ENCODE results near the gene ZNF577. TPM values are rescaled to one million over a fixed set of nuclear protein-coding genes. Genes with fewer than 3 reads are reported as not detected.

Gene ZNF577
- total RNA-seq, 1 experiment from 2014 or later = 5.4 TPM

GRCh38 chr19:51884713-51885112 lies 3.0 kb downstream of the ZNF577 start:
- Histone ChIP-seq H3K9me3 (ENCODE audit: insufficient read depth, low read depth) (peaks cover 58% of the 10 kb centered on the region), H3K4me3 (no peak overlapping the region), H3K27me3 (ENCODE audit: insufficient read depth, low read depth) (no peaks in the 10 kb centered on the region), H4K20me1 (ENCODE audit: insufficient read depth) (no peaks in the 10 kb centered on the region), H3K36me3 (ENCODE audit: low read depth) (peaks cover 35% of the 10 kb centered on the region), H2AFZ (no peak overlapping the region), H3K27ac (no peak overlapping the region), H3K4me1 (replicated peaks; ENCODE audit: insufficient read depth) (no peaks in the 10 kb centered on the region), H3K9me2 (ENCODE audit: insufficient read depth) (no peaks in the 10 kb centered on the region; the same call in 1 of the 2 replicates), H3F3A (ENCODE audit: insufficient read depth, low read depth) (no peaks in the 10 kb centered on the region), H3K4me2 (no peak overlapping the region), H3K79me2 (ENCODE audit: low read depth) (no peaks in the 10 kb centered on the region)
- CTCF ChIA-PET = no interaction called here
- no peak for DNase-seq
- POLR2A ChIA-PET (ENCODE audit: unreplicated experiment) = no interaction called here
- intact Hi-C loops (cut with micrococcal nuclease; ENCODE audit: unreplicated experiment) = no loop called here
- TF ChIP-seq EZH2 (IDR thresholded peaks at IDR 0.05; ENCODE audit: low read depth) = no peak
- no peak for TF ChIP-seq CTCF (conservative IDR thresholded peaks at IDR 0.05)
- BruUV-seq (replicated peaks) = no TSS peak

DNA sequence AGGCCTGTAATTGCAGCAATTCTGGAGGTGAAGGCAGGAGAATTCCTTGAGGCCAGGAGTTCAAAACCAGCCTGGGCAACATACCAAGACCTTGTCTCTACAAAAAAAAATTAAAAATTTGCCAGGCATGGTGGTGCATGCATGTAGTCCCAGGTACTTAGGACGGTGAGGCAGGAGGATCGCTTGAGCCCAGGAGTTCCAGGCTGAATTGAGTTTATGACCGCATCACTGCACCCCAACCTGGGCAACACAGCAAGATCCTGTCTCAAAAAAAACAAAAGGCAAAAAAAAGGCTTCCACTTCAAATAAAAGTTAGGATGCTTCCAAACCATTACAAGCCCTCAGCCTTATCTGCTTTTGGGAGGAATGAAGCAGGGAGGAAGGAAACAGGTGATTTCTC lies 5.2 kb downstream of the ZNF577 start:
- TF ChIP-seq CTCF (conservative IDR thresholded peaks at IDR 0.05) (no peak), EZH2 (IDR thresholded peaks at IDR 0.05; ENCODE audit: low read depth) (no peak)
- Histone ChIP-seq H3K36me3 (ENCODE audit: low read depth) (peaks cover 27% of the 10 kb centered on the region), H3K9me3 (ENCODE audit: insufficient read depth, low read depth) (peaks cover 44% of the 10 kb centered on the region), H4K20me1 (ENCODE audit: insufficient read depth) (no peaks in the 10 kb centered on the region), H3K4me2 (no peak overlapping the region), H3K79me2 (ENCODE audit: low read depth) (no peaks in the 10 kb centered on the region), H2AFZ (no peak overlapping the region), H3K27ac (no peak overlapping the region), H3K27me3 (ENCODE audit: insufficient read depth, low read depth) (no peaks in the 10 kb centered on the region), H3K4me1 (replicated peaks; ENCODE audit: insufficient read depth) (no peaks in the 10 kb centered on the region), H3K9me2 (ENCODE audit: insufficient read depth) (no peaks in the 10 kb centered on the region; the same call in 1 of the 2 replicates), H3K4me3 (no peak overlapping the region), H3F3A (ENCODE audit: insufficient read depth, low read depth) (no peaks in the 10 kb centered on the region)
- ChIA-PET CTCF (no interaction called here), POLR2A (ENCODE audit: unreplicated experiment) (no interaction called here)
- intact Hi-C loops (cut with micrococcal nuclease; ENCODE audit: unreplicated experiment) = no loop called here
- DNase-seq = no peak
- no TSS peak for BruUV-seq (replicated peaks)

DNA sequence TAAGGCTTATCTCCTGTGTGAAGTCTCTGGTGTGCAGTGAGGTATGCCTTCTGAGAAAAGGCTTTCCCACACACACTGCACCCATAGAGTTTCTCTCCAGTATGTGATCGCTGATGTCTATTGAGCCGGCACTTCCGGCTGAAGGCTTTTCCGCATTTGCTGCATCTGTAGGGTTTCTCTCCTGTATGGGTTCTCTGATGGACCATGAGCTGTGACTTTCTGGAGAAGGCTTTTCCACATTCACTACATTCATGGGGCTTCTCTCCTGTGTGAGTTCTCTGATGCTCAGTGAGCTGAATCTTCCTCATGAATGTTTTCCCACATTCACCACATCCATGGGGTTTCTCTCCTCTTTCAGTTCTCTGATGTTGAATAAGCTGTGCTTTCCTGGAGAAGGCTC lies 14.7 kb downstream of the ZNF577 start:
- Histone ChIP-seq H3K4me1 (replicated peaks; ENCODE audit: insufficient read depth) (no peaks in the 10 kb centered on the region), H3F3A (ENCODE audit: insufficient read depth, low read depth) (no peaks in the 10 kb centered on the region), H3K36me3 (ENCODE audit: low read depth) (peaks cover 35% of the 10 kb centered on the region), H3K79me2 (ENCODE audit: low read depth) (no peaks in the 10 kb centered on the region), H3K4me3 (no peak overlapping the region), H3K27me3 (ENCODE audit: insufficient read depth, low read depth) (no peaks in the 10 kb centered on the region), H3K9me3 (ENCODE audit: insufficient read depth, low read depth) (peaks cover 67% of the 10 kb centered on the region), H2AFZ (no peak overlapping the region), H3K27ac (no peak overlapping the region), H3K4me2 (no peak overlapping the region), H3K9me2 (ENCODE audit: insufficient read depth) (no peaks in the 10 kb centered on the region), H4K20me1 (ENCODE audit: insufficient read depth) (no peaks in the 10 kb centered on the region)
- POLR2A ChIA-PET (ENCODE audit: unreplicated experiment) = no interaction called here
- BruUV-seq (replicated peaks) = no TSS peak
- no peak for TF ChIP-seq EZH2 (IDR thresholded peaks at IDR 0.05; ENCODE audit: low read depth)
- TF ChIP-seq CTCF (conservative IDR thresholded peaks at IDR 0.05) = no peak
- DNase-seq = no peak
- CTCF ChIA-PET = no interaction called here
- intact Hi-C loops (cut with micrococcal nuclease; ENCODE audit: unreplicated experiment) = no loop called here
